RWPE2 (cell line): ENCODE data around the gene C1RL.

Experiments used
- ATAC-seq: fragments of 200-7000 bp; cut with Tn5 transposase; 3 replicates; pipeline ENCODE4 v1.9.1; 2021; ENCODE audit warnings: low read depth
- DNase-seq: peaks from one replicate; pipeline ENCODE4 v3.0.0-alpha.2; 2020; ENCODE audit warnings: low spot score
- H3K27ac ChIP-seq: fragments of 450-650 bp; 2 replicates; pipeline ENCODE4 v1.5.1; 2017; ENCODE audit warnings: mild to moderate bottlenecking; ENCODE audit not compliant: poor library complexity, severe bottlenecking
- H3K27me3 ChIP-seq: fragments of 250-450 bp; sonication (Bioruptor Pico); 2 replicates; pipeline ENCODE4 v1.5.1; 2021; ENCODE audit warnings: mild to moderate bottlenecking, moderate library complexity; ENCODE audit not compliant: insufficient read depth, poor library complexity, severe bottlenecking
- H3K36me3 ChIP-seq: fragments of 250-450 bp; sonication (Bioruptor Pico); 2 replicates; pipeline ENCODE4 v1.5.1; 2020; ENCODE audit warnings: low read depth, mild to moderate bottlenecking, moderate library complexity
- H3K4me1 ChIP-seq: fragments of 250-450 bp; sonication (Bioruptor Pico); 2 replicates; pipeline ENCODE4 v1.5.1; 2021; ENCODE audit warnings: mild to moderate bottlenecking, moderate library complexity; ENCODE audit not compliant: insufficient read depth, poor library complexity, severe bottlenecking
- H3K4me3 ChIP-seq: fragments of 250-450 bp; sonication (Bioruptor Pico); 2 replicates; pipeline ENCODE4 v1.5.1; 2021; ENCODE audit warnings: mild to moderate bottlenecking, moderate library complexity; ENCODE audit not compliant: severe bottlenecking
- H3K9me3 ChIP-seq: fragments of 250-450 bp; sonication (Bioruptor Pico); 2 replicates; pipeline ENCODE4 v1.5.1; 2021; ENCODE audit warnings: mild to moderate bottlenecking, moderate library complexity; ENCODE audit not compliant: severe bottlenecking
- TF ChIP-seq, protein P1 (sequence below): fragments of 450-650 bp; IDR thresholded peaks from one replicate; pipeline ENCODE4 v1.5.1; 2017; ENCODE audit warnings: mild to moderate bottlenecking, moderate library complexity; ENCODE audit not compliant: poor library complexity, severe bottlenecking

Gene C1RL

GRCh38 chr12:7128681-7129286, 19.8 kb upstream of the C1RL start, which contains the start of gene RBP5:
TSS of gene RBP5 (minus strand) at chr12:7128889. CDS start at chr12:7128775, 114 bp downstream.
- Histone ChIP-seq H3K36me3 (no peaks in the 10 kb centered on the region), H3K4me3 (peak within 1 kb of the TSS; percentile 43), H3K27me3 (no peaks in the 10 kb centered on the region), H3K27ac (no peak within 1 kb of the TSS), H3K4me1 (no peaks in the 10 kb centered on the region), H3K9me3 (no peaks in the 10 kb centered on the region)
- ATAC-seq (no peak), DNase-seq (no peak)
- TF ChIP-seq, protein P1, sequence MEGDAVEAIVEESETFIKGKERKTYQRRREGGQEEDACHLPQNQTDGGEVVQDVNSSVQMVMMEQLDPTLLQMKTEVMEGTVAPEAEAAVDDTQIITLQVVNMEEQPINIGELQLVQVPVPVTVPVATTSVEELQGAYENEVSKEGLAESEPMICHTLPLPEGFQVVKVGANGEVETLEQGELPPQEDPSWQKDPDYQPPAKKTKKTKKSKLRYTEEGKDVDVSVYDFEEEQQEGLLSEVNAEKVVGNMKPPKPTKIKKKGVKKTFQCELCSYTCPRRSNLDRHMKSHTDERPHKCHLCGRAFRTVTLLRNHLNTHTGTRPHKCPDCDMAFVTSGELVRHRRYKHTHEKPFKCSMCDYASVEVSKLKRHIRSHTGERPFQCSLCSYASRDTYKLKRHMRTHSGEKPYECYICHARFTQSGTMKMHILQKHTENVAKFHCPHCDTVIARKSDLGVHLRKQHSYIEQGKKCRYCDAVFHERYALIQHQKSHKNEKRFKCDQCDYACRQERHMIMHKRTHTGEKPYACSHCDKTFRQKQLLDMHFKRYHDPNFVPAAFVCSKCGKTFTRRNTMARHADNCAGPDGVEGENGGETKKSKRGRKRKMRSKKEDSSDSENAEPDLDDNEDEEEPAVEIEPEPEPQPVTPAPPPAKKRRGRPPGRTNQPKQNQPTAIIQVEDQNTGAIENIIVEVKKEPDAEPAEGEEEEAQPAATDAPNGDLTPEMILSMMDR: no peak

DNA sequence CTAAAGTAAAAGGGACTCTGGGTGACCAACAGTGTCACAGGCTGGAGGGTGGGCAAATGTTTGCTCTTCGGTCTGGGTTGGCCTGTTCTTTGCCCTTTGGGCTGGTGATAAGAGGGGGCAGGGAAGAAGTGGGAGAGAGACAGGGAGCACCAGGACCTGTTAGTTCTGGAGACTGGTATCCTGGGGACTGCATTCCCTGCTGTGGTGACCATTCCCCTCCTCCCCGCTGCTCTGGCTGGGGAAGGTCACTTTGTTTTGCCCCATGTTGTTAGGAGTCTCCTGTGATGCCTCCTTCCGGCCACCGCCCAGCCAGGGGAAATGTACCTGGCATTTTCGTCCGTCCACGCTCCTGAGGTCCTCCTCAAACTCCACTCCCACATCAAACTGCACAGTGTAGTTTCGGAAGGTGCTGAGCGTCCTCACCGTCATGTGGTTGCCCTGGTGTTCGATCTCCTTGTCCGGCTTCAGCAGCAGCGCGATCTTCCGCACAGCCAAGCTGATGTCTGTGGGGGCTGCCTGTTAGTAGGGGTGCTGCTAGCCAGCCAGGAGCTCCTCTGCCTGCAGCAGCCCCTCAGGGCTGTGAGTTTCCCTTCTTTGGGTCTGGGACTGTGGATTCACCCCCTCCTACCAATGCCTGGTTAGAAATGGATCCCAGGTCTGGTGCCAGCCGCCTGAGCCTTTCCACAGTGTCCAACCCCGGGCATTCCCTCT, 19.1 kb upstream of the C1RL start:
- Histone ChIP-seq H3K27ac (no peak overlapping the region), H3K27me3 (no peaks in the 10 kb centered on the region), H3K9me3 (no peaks in the 10 kb centered on the region), H3K4me3 (no peak overlapping the region), H3K4me1 (no peaks in the 10 kb centered on the region), H3K36me3 (no peaks in the 10 kb centered on the region)
- TF ChIP-seq, protein P1: no peak
- ATAC-seq (no peak), DNase-seq (no peak)

GRCh38 chr12:7125632-7126227, 16.7 kb upstream of the C1RL start:
- H3K9me3 ChIP-seq: no peaks in the 10 kb centered on the region
- H3K4me1 ChIP-seq: no peaks in the 10 kb centered on the region
- no peaks in the 10 kb centered on the region for H3K36me3 ChIP-seq
- DNase-seq (no peak), ATAC-seq (no peak)
- H3K4me3 ChIP-seq: no peak overlapping the region
- H3K27ac ChIP-seq: no peak overlapping the region
- no peaks in the 10 kb centered on the region for H3K27me3 ChIP-seq
- TF ChIP-seq, protein P1: no peak

GRCh38 chr12:7123806-7124522, 14.9 kb upstream of the C1RL start:
- Histone ChIP-seq H3K4me1 (no peaks in the 10 kb centered on the region), H3K27ac (no peak overlapping the region), H3K27me3 (no peaks in the 10 kb centered on the region), H3K4me3 (no peak overlapping the region), H3K36me3 (no peaks in the 10 kb centered on the region), H3K9me3 (no peaks in the 10 kb centered on the region)
- TF ChIP-seq, protein P1: no peak
- DNase-seq (no peak), ATAC-seq (no peak)
